ENCODE measurements around the gene TIFAB.

GRCh38 chr5:135465391-135466122 lies 13.4 kb upstream of the TIFAB start:
- no peak for TF ChIP-seq CTCF (IDR thresholded peaks at IDR 0.05 in 2 of 3, conservative IDR thresholded peaks at IDR 0.05 in 1 of 3; ENCODE audit: borderline replicate concordance in 1 of 3, insufficient read depth in 1 of 3, low read depth in 2 of 3, low read length in 2 of 3)
- no peak for TF ChIP-seq MAX (IDR thresholded peaks at IDR 0.05)
- no peak for TF ChIP-seq EZH2phosphoT487 (IDR thresholded peaks at IDR 0.05; ENCODE audit: borderline replicate concordance)
- no peak for TF ChIP-seq POLR2A (IDR thresholded peaks at IDR 0.05; ENCODE audit: borderline replicate concordance, extremely low read depth, insufficient read depth, insufficient read length)
- TF ChIP-seq FOSL1 (IDR thresholded peaks at IDR 0.05; ENCODE audit: low read depth): no peak
- TF ChIP-seq SIN3A (IDR thresholded peaks at IDR 0.05; ENCODE audit: low read depth): no peak
- no peak for TF ChIP-seq EGR1 (IDR thresholded peaks at IDR 0.05; ENCODE audit: low read depth)
- no peak for TF ChIP-seq CEBPB (IDR thresholded peaks at IDR 0.05; ENCODE audit: low read depth)
- no peak for TF ChIP-seq POLR2AphosphoS5 (IDR thresholded peaks at IDR 0.05; ENCODE audit: low read depth, low read length)
- TF ChIP-seq EZH2 (IDR thresholded peaks at IDR 0.05): no peak
- TF ChIP-seq YY1 (IDR thresholded peaks at IDR 0.05; ENCODE audit: extremely low read depth, insufficient replicate concordance, low read depth, low read length): no peak
- no peak for TF ChIP-seq ATF3 (IDR thresholded peaks at IDR 0.05)
- TF ChIP-seq ZBTB33 (IDR thresholded peaks at IDR 0.05; ENCODE audit: extremely low read depth, insufficient replicate concordance, low read length): no peak
- TF ChIP-seq JUND (IDR thresholded peaks at IDR 0.05): no peak

Measured in HCT116 (cell line).